Smooth muscle cell (in vitro differentiated cells): ENCODE measurements around the gene LOXL4. TPM values are rescaled to one million over a fixed set of nuclear protein-coding genes. Genes with fewer than 3 reads are reported as not detected.

Experiments used
- DNase-seq: peaks from one replicate; lab custom pipeline; 2025; ENCODE audit not compliant: unreplicated experiment; lab: John Stamatoyannopoulos, UW
- H2AFZ ChIP-seq: fragments of 200-600 bp; sonication (generic); 2 replicates; pipeline ENCODE4 v1.6.0; 2016; ENCODE audit warnings: antibody characterized with exemption, low read depth, mild to moderate bottlenecking
- H3F3A ChIP-seq: fragments of 200-600 bp; sonication (generic); 2 replicates; pipeline ENCODE4 v1.6.0; 2017; ENCODE audit warnings: antibody characterized with exemption, low read depth
- H3K27ac ChIP-seq: fragments of 200-600 bp; sonication (generic); 2 replicates; pipeline ENCODE4 v1.5.1; 2016; ENCODE audit warnings: low read depth, mild to moderate bottlenecking
- H3K27me3 ChIP-seq: fragments of 200-600 bp; sonication (generic); 2 replicates; pipeline ENCODE4 v1.6.1; 2016; ENCODE audit warnings: low read depth, mild to moderate bottlenecking
- H3K36me3 ChIP-seq: fragments of 200-600 bp; sonication (generic); 2 replicates; pipeline ENCODE4 v1.5.1; 2016; ENCODE audit warnings: low read depth
- H3K4me1 ChIP-seq: fragments of 200-600 bp; sonication (generic); 2 replicates; pipeline ENCODE4 v1.5.1; 2016; ENCODE audit warnings: low read depth
- H3K4me2 ChIP-seq: fragments of 200-600 bp; sonication (generic); 2 replicates; pipeline ENCODE4 v1.6.0; 2016; ENCODE audit warnings: mild to moderate bottlenecking
- H3K4me3 ChIP-seq: fragments of 200-600 bp; sonication (generic); 2 replicates; pipeline ENCODE4 v1.5.1; 2016; ENCODE audit warnings: mild to moderate bottlenecking
- H3K79me2 ChIP-seq: fragments of 200-600 bp; sonication (generic); 2 replicates; pipeline ENCODE4 v1.6.0; 2016; ENCODE audit warnings: low read depth, mild to moderate bottlenecking
- H3K9ac ChIP-seq: fragments of 200-600 bp; sonication (generic); 2 replicates; pipeline ENCODE4 v1.6.0; 2016; ENCODE audit warnings: low read depth
- H3K9me3 ChIP-seq: fragments of 200-600 bp; sonication (generic); replicated peaks from 2 replicates; pipeline ENCODE4 v1.5.1; 2016; ENCODE audit warnings: low read depth
- H4K20me1 ChIP-seq: fragments of 200-600 bp; sonication (generic); 2 replicates; pipeline ENCODE4 v1.6.0; 2016; ENCODE audit warnings: low read depth
- CTCF ChIP-seq: fragments of 200-600 bp; sonication (generic); IDR thresholded peaks from 2 replicates; pipeline ENCODE4 v1.5.1; 2017; ENCODE audit warnings: borderline replicate concordance, mild to moderate bottlenecking, antibody characterized with exemption; ENCODE audit not compliant: insufficient read depth, poor library complexity, severe bottlenecking
- WGBS: methylation state at CpG from one replicate; pipeline ENCODE4 v1.1.7; 2016; ENCODE audit warnings: low lambda C conversion rate; 5-methylcytosine and 5-hydroxymethylcytosine counted together
- polyA plus RNA-seq: library from polyadenylated mRNA; unstranded; fragments of >200 nt; fragmentation: Nextera tagmentation; extraction: Ambion mirVana; gene quantifications from 2 replicates; pipeline ENCODE4 v1.2.1, GENCODE V29; 2016
- total RNA-seq: library from RNA; depleted of rRNA; stranded (reverse); fragments of >200 nt; gene quantifications from 2 replicates; pipeline ENCODE4 v1.2.3, GENCODE V29; 2014

Gene LOXL4
- total and polyA plus RNA-seq, 2 experiments from 2014 or later, result 19.8 to 60.2 TPM

- H3K79me2 ChIP-seq, result peaks cover 24% of the 10 kb centered on the region
- H2AFZ ChIP-seq, result no peak overlapping the region
- no peaks in the 10 kb centered on the region for H3F3A ChIP-seq
- H3K27ac ChIP-seq, result no peak overlapping the region
- DNase-seq, result no peak
- H3K4me2 ChIP-seq, result no peak overlapping the region
- H3K9ac ChIP-seq, result no peak overlapping the region
- no peaks in the 10 kb centered on the region for H3K4me1 ChIP-seq
- H3K4me3 ChIP-seq, result no peak overlapping the region
- H3K9me3 ChIP-seq, result no peaks in the 10 kb centered on the region
- peaks cover 36% of the 10 kb centered on the region for H4K20me1 ChIP-seq
- TF ChIP-seq CTCF, result no peak
- H3K27me3 ChIP-seq, result no peaks in the 10 kb centered on the region
- 88% methylated on average over 1 of the region's 1 CpG for WGBS
- peaks cover 3% of the 10 kb centered on the region for H3K36me3 ChIP-seq
These were observed 41.4 kb downstream of the LOXL4 start for GRCh38 chr10:98226508-98227144.

- Histone ChIP-seq H3K4me2 (no peak overlapping the region), H3K27me3 (no peaks in the 10 kb centered on the region), H3K9ac (no peak overlapping the region), H2AFZ (no peak overlapping the region), H3K9me3 (no peaks in the 10 kb centered on the region), H3K27ac (no peak overlapping the region), H3K4me1 (no peaks in the 10 kb centered on the region), H3K36me3 (peaks cover 3% of the 10 kb centered on the region), H3K79me2 (peaks cover 16% of the 10 kb centered on the region), H3K4me3 (no peak overlapping the region), H4K20me1 (peaks cover 26% of the 10 kb centered on the region), H3F3A (no peaks in the 10 kb centered on the region)
- TF ChIP-seq CTCF, result no peak
- WGBS, result 100% methylated on average over 1 of the region's 1 CpG
- no peak for DNase-seq
These were observed 43.0 kb downstream of the LOXL4 start for GRCh38 chr10:98224996-98225395.

DNA sequence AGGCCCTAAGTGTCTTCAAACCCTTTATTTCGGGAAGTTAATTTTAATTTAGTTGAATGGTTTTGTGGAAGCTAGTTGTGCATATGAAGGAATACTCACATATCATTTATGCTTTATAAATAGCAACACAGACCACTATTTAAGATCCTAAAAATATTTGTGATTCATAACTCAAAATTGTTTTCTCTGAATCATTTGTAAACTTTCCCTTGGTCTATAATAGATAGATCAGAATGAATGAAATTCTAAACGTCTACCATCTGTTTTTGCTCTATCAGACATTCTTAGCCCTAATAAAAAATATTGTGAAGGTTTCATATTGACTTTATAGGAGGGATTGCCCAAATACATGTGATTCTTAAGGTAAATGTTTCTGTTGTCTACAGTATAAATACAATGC, 43.5 kb downstream of the LOXL4 start:
- H3K4me3 ChIP-seq, result no peak overlapping the region
- peaks cover 5% of the 10 kb centered on the region for H3K9me3 ChIP-seq
- H2AFZ ChIP-seq, result no peak overlapping the region
- H3K27ac ChIP-seq, result no peak overlapping the region
- H3K27me3 ChIP-seq, result no peaks in the 10 kb centered on the region
- DNase-seq, result no peak
- no peaks in the 10 kb centered on the region for H3F3A ChIP-seq
- H3K4me1 ChIP-seq, result no peaks in the 10 kb centered on the region
- no peak overlapping the region for H3K4me2 ChIP-seq
- TF ChIP-seq CTCF, result no peak
- H3K79me2 ChIP-seq, result peaks cover 21% of the 10 kb centered on the region
- no peak overlapping the region for H3K9ac ChIP-seq
- peaks cover 3% of the 10 kb centered on the region for H3K36me3 ChIP-seq
- WGBS, result 84% methylated on average over 2 of the region's 2 CpGs
- peaks cover 26% of the 10 kb centered on the region for H4K20me1 ChIP-seq

DNA sequence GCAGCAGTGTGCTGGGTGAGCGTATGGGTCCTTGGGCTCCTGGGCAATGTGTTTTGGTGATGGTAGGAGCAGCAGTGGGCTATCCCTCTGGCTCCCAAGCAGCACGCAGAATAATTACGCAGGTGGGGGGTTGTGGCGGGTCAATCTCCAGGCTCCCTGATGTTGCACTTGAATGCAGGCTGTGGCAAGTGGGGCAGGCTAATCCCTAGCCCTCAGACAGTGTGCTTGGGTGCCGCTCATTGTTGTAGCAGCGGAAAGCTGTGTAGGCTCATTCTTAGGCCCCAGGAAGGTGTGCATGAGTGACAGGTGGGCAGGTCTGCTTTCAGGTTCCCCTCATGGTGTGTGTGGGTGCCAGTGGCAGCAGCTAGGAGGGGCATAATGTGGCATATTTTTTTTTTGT, 44.1 kb downstream of the LOXL4 start:
- 94% methylated on average over 6 of the region's 6 CpGs for WGBS
- no peak overlapping the region for H3K4me3 ChIP-seq
- H3F3A ChIP-seq, result no peaks in the 10 kb centered on the region
- no peak overlapping the region for H3K4me2 ChIP-seq
- no peak for TF ChIP-seq CTCF
- H3K4me1 ChIP-seq, result no peaks in the 10 kb centered on the region
- peaks cover 3% of the 10 kb centered on the region for H3K36me3 ChIP-seq
- peaks cover 28% of the 10 kb centered on the region for H3K79me2 ChIP-seq
- no peak overlapping the region for H3K27ac ChIP-seq
- H4K20me1 ChIP-seq, result peaks cover 26% of the 10 kb centered on the region
- DNase-seq, result no peak
- no peak overlapping the region for H3K9ac ChIP-seq
- no peaks in the 10 kb centered on the region for H3K27me3 ChIP-seq
- H3K9me3 ChIP-seq, result peaks cover 6% of the 10 kb centered on the region
- H2AFZ ChIP-seq, result no peak overlapping the region
